HG02798 (cell line): Measurements from ENCODE around the gene NPY4R.
"Not testable (repeated sequence)": the region's sequence is repeated elsewhere in the genome, so short reads cannot be mapped to it uniquely, and the experiment has no call there.

ENCODE experiments used
- ATAC-seq: cut with Tn5 transposase; IDR thresholded peaks from one replicate; pipeline ENCODE4 v1.9.1; 2021; ENCODE audit warnings: mild to moderate bottlenecking; ENCODE audit not compliant: unreplicated experiment, poor library complexity

NPY4R gene, protein sequence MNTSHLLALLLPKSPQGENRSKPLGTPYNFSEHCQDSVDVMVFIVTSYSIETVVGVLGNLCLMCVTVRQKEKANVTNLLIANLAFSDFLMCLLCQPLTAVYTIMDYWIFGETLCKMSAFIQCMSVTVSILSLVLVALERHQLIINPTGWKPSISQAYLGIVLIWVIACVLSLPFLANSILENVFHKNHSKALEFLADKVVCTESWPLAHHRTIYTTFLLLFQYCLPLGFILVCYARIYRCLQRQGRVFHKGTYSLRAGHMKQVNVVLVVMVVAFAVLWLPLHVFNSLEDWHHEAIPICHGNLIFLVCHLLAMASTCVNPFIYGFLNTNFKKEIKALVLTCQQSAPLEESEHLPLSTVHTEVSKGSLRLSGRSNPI

DNA sequence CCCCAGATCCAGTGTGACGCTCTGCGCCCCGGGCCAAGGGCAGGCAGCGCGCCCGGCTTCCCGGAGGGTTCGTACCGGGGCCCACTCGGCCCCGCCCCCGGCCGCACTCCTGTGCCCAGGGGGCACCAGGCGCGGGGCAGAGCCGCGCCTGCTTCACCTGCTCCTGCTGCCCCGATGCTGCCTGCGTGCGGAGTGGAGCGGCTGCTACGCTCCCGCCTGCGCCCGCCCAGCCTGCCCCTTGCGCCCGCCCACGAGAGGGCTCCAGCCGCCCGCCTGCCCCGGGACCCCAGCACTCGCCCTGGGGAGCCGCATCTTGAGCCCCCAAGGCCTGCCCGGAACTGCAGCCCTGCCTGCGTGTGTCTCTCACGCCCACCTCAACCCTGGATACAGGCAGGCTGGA is at the start of gene NPY4R:
NPY4R (minus strand) TSS at position 194 of the 400 bp plus-strand sequence. CDS start 3,323 bp downstream, outside the sequence.
- not testable (repeated sequence) for ATAC-seq

DNA sequence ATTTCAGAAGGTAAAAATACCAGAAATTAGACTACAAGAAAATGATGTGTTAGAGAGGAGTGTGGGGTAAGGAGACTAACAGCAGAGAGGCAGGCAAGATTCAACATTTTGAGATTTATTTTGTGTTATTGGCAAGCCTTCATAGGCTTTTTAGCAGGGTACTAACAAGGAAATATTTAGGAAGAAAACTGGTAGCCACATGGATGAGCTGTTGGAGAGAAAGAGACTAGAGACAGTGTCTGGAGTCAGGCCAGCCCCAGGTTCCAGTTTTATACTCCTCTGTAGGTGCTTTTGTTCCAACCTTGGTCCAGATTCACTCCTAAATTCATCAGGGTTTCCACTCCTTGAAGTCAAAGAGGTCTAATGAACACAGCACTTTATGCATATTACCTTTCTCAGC is 49.6 kb upstream of the NPY4R start:
- ATAC-seq = no peak

DNA sequence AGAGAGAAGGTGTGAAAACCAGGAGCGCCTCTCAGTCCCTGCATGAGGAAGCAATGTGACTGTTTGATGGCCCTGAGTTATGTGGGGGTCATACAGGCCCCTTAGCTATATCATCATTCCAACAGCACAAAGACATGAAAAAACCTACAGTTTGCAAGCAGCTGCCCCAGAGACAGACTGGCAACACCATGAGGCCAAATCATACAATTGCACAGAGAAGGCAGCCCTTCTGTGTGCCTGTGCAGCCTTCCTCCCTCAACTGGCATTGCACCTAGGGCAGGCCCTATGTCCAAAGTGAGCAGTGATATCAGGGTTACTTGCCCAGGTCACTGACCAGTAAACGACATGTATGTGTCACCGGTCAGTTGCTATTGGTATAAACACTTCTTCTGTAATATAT is 49.1 kb upstream of the NPY4R start:
- ATAC-seq = no peak

DNA sequence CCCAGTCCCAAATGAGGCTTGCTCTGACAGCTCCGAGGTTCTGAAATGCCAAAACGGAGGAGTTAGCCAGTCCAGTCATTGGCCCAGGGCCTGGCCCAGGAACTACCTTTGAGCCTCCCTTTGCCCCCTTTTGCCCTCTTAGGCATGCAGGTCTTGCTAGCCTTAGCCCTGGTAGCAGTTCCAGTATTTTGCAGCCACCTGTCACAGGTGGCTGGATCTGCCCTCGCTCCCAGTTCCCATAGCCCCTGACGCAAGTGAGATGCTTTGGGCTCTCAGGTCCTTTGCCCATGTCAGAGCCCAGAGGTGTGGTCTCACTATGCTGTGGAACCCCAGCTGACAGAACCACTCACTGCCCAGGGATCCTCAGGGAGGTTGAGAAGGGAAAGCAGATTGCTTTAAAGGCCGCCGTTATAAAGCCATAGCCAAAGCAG is 48.7 kb upstream of the NPY4R start:
- no peak for ATAC-seq

DNA sequence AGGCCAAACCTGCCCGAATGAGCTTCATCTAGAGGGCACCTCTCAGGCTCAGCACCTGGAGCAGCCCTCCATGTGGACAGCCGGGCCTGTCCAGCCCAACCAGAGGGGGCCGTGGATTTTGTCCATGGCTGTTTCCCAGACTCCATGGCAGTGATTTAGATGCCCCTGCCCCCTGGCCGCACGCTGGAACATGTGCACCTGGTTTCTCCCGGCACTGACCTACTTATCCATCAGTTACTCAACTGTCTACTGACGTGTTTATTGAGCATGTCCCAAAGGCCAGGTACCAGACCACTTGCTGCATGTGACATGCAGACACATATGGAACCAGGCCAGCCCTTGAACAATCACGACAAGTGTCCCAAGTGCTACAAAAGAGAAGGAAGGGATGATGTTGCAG is 47.6 kb upstream of the NPY4R start:
- ATAC-seq = not testable (repeated sequence)

DNA sequence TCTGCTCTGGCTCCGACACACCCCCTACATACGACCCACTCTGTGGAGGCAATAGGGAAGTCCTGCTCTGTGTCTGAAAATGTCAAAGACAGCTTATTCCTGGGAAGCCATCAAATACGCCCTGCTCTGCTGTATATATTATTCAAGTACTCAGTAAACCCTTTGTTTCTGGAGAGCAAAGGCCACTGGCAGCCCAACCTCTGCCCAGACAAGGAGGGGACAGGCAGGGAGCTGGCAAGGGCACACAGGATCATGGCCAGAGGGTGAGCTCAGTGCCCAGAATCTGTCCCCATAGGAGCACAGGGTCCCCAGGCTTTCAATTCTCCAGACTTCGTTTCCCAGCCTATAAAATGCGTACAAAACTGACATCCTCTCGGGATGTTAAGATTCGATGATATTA is 47.0 kb upstream of the NPY4R start:
- not testable (repeated sequence) for ATAC-seq

DNA sequence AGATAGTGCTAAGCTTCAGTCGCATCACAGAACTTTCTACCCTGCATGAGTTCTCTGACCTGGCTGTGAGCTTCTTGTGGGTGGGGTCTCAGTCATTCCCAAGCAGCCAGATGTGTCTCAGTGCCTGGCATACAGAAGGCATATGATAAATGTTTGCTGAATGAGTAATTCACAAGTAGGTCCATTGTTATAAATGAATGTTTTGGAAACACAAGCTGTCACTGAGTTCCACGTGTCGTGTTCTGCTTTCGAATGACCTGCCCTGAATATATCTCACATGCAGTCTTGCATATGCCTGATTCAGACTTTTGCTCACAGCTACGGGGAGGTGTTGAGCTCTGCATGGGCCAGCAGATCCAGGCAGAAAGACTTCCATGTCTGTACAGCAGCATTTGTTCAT is 46.2 kb upstream of the NPY4R start:
- ATAC-seq = not testable (repeated sequence)

DNA sequence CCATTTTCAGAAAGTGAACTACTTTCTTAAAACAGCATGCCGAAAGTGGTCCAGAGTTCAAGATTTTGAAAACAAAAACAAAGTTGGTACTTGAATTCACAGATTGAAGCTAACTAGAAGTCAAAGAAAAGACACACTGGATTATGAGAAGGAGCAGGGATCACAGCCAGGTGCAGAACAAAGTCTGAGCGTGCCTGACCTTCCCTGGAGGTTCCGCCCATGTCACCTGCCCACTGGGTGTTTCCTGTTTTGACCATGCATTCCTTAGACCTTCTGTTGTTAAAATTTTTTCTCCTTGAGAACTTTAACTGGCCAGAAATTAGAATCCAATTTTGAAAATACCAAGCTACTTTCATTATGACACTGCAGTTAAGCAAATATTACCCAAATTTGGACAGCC is 34.2 kb upstream of the NPY4R start:
- ATAC-seq = not testable (repeated sequence)

DNA sequence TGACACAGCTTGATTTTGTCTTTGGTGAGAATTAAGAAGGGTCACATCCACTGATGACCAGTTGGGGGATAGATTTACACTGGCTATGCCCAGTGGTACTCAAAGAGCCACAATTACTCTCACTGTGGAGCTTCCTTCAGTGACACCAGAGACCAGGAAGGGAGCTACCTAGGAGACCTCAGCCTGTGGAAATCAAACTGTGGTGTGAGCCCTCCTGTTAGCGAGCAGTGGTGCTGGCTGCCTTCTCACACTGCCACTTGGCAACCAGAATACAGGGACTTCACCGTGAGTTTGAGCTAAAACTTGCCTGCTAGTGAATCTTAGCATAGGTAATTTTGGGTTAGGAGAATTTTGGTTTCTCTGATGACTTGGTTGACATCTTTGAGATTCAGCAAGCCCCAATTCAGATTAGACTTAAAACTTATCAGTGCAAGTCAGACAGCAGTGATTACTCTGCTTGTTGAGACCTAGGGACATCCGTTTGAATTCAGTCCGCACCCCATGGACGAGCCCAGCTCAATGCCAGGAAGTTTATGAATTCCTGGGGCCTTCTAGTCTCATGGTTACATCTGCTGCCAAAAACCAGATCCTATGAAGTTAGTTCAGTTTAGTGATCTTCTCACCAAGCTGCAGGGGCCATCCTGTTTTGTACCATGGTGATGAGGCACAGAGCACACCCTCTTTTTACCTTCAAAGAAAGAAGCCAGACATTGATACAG is 33.4 kb upstream of the NPY4R start:
- ATAC-seq = not testable (repeated sequence)

DNA sequence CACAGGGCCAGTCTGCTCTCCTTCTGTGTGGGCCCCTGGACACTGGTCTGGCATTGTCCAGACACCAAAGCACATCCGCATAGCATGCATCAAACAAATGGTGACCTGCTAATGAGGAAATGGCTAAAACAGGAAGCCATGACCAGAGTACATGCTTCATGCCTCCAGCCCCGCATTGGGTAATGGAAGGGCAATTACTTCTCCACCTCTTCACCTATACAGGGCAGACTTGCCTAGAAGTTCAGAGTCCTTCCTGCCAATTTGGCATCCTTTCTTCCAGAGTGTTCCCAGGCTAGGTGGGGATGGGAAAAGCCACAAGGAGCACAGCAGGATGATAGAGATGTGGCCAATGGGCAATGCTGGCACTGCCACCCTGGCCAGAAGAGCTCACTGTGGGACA is 32.1 kb upstream of the NPY4R start:
- ATAC-seq = not testable (repeated sequence)

DNA sequence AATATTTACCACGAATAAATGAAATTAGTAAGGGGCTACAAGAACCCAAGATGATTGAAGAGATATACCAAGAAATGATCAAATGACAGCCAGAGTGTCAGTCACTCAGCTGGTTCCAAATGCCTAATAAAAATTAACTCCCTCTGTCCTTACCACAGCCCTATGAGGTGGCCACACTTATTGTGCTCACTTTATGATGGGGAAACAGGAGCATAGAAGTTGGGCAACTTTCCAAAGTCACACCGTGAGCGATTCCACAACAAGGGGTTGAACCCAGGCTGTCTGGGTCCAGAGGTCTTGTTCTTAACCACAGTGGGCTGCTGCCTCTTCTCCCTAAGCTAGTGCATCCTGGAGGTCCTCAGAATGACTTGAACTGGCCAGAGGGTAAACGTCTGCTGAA is 31.6 kb upstream of the NPY4R start:
- not testable (repeated sequence) for ATAC-seq

DNA sequence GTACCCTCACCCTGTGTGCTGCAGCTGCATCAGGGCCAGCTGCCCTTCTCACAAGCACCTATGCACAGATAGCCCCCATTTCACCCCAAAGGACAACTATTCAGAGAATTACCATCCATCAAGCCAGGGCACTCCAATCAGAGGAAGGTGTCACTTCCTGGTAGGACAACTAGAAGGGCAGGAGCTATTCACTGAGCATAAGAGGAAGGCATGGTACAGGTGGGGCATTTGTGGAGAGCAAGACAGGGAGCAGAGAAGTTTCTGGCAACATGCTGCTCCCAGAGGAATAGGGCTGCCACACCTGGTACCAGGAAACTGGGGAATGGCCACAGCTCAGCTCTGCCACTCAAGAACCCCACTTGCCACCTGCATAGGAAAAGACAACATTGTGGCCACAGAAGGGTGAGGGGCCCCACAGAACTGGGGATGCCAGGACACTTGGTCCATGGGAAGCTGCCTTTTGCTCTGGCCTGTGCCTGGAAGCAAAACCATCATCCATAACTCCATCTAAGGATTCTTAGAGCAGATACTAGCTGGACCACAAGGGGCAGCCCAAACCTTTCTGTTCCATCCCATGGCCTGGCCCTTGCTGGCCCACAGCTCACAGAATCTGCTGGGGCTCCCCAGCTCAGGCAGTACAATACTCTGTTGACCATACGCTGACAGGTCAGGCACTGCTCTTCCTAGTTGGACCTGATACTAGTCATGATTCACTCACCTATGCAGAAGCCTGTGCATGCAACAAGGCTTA is 25.8 kb upstream of the NPY4R start:
- not testable (repeated sequence) for ATAC-seq

DNA sequence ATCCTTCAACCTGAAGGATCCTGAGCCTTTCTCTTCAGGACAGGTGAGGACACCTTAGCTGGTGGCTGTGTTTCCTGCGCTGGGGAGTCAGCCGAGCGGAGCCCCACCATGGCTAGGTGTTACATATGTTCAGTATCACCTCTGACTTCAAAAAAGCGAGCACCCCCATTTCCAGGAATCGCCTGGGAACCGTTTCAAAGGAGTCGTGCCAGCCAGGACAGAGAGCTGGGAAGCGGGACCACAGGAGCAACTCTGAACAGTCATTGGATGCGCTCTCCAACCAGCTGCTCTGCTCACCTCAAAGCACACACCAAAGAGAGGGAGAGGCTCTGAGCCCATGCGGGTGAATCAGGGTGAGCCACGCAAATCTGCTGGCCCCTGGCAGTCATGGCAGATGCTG is 24.5 kb upstream of the NPY4R start:
- not testable (repeated sequence) for ATAC-seq

DNA sequence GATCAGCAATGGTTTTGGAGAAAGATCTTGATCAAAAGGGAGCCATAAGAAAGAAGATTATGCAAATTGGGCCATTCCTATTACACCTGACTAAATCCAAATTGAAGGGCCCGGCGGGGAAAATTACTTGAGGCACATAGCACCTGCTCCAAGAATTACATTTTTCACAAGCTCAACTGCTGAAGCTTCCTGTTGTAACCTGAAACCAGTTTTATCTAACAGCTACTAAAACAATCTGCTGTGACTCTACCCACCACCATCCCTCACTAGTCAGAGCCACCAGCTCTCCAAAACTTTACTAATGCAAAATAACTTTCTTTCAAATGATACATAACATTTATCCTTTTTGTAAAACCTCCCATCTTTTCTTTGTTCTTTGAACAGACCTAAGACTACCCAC is 20.7 kb upstream of the NPY4R start:
- not testable (repeated sequence) for ATAC-seq

DNA sequence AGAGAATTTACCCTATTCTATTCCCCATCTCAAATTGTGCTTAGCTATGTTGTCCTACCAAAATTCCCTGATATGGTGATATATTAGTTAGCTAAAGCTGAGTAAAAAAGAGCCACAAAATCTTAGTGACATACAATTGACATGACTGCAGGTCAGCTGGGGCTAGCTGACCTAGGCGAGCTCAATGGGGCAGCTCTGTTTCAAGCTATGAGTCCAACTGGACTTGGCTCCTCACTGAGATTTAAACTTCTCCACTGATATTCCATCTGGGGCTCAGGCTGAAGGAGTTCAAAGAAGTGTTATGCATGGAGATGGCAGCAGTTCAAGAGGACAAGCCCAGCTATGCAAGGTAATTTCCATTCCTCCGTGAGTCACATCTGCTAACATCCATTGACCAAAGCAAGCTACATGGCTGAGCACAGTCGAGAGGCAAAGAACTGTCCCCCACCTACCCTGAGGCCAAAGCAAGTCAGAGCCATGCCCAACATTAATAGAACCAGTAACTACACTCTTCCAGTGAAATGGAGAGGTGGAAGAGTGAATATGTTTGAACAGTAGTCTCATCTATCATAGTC is 9.1 kb upstream of the NPY4R start:
- ATAC-seq = not testable (repeated sequence)

DNA sequence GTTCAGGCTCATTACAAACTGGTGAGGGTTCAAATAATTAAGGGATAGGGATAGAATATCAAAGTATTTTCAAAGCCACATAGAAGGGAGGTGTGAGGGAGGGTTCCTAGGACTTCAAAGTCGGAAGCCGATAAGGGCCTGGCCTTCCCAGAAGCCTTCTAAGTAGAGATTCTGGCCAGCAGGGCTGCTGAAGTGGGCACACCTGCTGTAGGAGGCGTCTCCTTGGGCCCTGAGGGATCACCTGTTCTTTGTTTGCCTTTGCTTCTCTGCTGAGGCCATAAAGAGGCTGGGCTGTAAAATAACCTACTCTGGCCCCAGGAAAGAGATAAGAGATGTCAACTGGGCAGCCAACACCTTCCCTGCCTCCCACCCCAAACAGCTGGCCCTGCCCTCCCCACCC is 8.0 kb upstream of the NPY4R start:
- not testable (repeated sequence) for ATAC-seq

DNA sequence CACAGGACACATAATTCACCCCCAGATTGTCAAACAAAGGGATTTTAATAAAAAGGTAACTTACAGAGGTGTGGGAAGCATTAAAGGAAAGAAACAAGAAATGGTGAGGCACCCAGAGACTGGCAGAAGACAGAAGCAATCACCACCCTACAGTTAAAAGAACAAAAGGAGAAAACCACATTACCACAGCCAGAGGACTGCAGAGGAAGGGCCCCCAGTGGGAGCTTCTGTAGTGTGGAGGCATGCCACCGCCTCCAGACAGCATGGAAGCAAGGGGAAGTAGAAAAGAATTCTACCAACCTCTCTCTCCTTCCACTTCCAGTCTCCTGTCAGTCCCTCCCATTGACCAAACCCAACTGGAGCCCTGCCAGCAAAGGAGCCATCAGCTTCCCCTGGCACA is 4.4 kb upstream of the NPY4R start:
- not testable (repeated sequence) for ATAC-seq

DNA sequence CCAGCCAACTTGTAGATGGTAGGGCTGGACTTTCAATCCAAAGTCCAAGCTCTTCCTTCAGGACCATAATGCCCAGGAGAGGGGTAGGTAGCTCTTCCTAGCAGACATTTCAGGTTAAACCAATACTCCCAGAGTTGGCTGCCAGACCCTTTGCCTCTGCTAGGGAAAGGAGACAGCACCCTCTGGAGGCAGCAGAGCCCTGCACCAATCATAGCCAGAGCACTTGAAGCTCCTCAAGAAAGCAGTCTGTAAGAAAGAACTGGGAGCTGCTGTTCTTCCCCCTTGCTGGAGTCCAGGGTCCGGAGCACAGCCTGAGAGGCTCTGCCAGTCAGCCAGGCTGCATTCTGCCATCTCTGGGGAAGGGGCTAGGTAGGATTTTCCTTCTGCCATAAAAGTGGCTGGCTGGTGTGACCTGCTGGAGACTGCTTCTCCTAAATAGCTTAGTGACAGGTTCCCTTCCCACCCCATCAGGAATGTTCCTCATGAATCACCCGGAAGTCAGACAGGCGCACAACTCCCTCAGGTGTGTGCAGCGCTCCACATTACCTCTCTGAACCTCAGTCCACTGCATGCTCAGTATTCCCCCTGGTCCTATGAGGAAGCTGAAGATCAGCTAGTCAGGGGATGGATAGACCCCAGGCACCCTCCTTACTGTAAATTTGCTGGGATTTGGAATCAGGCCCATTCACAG is 2.5 kb upstream of the NPY4R start:
- not testable (repeated sequence) for ATAC-seq

DNA sequence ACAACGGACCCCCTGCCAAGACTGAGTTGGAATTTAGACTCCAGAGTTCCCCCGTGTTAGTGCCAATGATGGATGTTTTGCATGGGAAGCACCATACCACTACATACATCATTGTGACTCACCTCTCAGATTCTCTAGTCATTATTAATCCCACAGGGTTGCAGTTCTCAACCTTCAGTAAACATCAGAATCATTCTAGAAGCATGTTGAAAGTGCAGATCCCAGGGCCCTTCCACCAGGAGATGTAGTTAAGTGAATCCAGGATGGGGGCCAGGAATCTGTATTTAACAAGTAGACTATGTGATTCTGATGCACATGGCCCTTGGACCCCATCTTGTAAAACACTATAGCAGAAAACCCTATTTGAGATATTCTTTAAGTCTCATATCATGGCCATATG is 2.1 kb downstream of the NPY4R start:
- not testable (repeated sequence) for ATAC-seq

DNA sequence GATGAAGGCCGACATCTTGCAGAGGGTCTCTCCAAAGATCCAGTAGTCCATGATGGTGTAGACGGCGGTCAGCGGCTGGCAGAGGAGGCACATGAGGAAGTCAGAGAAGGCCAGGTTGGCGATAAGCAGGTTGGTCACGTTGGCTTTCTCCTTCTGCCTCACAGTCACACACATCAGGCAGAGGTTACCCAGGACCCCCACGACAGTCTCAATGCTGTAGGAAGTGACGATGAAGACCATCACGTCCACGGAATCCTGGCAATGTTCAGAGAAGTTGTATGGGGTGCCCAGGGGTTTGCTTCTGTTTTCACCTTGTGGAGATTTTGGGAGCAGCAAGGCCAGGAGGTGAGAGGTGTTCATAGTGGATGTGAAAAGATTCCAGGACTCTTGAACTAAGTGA is 3.5 kb downstream of the NPY4R start:
- not testable (repeated sequence) for ATAC-seq
